ENCODE results near the gene HCFC2. TPM values are rescaled to one million over a fixed set of nuclear protein-coding genes. Genes with fewer than 3 reads are reported as not detected.

HCFC2 gene
- total and polyA plus RNA-seq, 2 of the 4 experiments (the other 2 are of a cell fraction): 12.0 to 34.2 TPM

DNA sequence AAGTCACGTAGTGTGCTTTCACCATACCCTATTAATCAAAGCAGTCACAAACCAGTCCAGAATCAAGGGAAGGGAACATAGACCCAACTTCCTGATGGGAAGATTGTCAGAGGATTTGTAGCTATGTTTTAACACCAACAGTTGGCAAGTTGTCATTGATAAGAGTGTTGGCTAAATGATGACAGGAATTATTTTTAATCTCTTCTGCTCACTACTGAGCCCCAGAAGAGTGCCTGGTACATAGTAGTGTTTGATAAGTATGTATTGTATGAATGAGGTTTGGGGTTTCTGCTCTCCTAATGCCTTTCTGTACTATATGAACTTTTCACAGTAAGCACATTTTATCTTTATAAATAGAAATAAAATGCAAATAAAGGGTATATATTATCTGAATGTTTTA, 14.7 kb downstream of the HCFC2 start:
- Histone ChIP-seq H4K20me1 (ENCODE audit: insufficient read depth, low read length) (peaks cover 4% of the 10 kb centered on the region; the same call in 1 of the 2 replicates), H2AK5ac (ENCODE audit: low read depth, low read length) (no peak overlapping the region)
- dilution Hi-C loops (cut with HindIII; ENCODE audit: low sequenced_read_pairs, unreplicated experiment): no loop called here

More for the DNA sequence above, 14.7 kb downstream of the HCFC2 start:
- Histone ChIP-seq H3K4ac (ENCODE audit: low read depth, low read length) (no peak overlapping the region), H4K91ac (ENCODE audit: insufficient read depth, low read depth, low read length) (no peak overlapping the region), H2BK120ac (ENCODE audit: low read depth, low read length) (no peak overlapping the region; the same call in 1 of the 2 replicates), H2BK5ac (ENCODE audit: low read depth, low read length, poor library complexity, severe bottlenecking) (no peak overlapping the region), H3K79me1 (ENCODE audit: low read depth in 1 of 2, low read length in 2 of 2) (peaks cover 15 to 28% of the 10 kb centered on the region in 2 experiments), H3K9me1 (ENCODE audit: insufficient read depth, low read length) (peaks cover 4% of the 10 kb centered on the region; the same call in 1 of the 2 replicates), H3K4me2 (ENCODE audit: low read depth, low read length) (no peak overlapping the region), H3K4me1 (ENCODE audit: control insufficient read depth, insufficient read depth, low read length) (no peaks in the 10 kb centered on the region; the same call in 1 of the 2 replicates), H4K8ac (ENCODE audit: low read depth in 2 of 2, low read length in 2 of 2) (no peak overlapping the region), H2AK9ac (replicated peaks; ENCODE audit: low read depth, low read length, poor library complexity) (no peak overlapping the region), H2BK15ac (ENCODE audit: low read depth, low read length) (no peak overlapping the region), H2BK20ac (ENCODE audit: low read depth, low read length) (no peak overlapping the region), H3K18ac (ENCODE audit: low read depth, low read length) (no peak overlapping the region), H3K23ac (ENCODE audit: low read depth, low read length) (no peak overlapping the region), H3K9ac (ENCODE audit: low read depth, low read length) (no peak overlapping the region), H3K14ac (replicated peaks; ENCODE audit: low read depth, low read length) (no peak overlapping the region), H3K56ac (ENCODE audit: extremely low read depth, insufficient read depth, low read length) (no peak overlapping the region), H3K27ac (ENCODE audit: insufficient read depth, low read length) (no peak overlapping the region), H3K4me3 (ENCODE audit: insufficient read depth, low read depth, low read length) (no peak overlapping the region), H3K36me3 (ENCODE audit: control insufficient read depth, insufficient read depth, low read length) (peaks cover 24% of the 10 kb centered on the region), H3K27me3 (ENCODE audit: control insufficient read depth, insufficient read depth, low read length) (no peaks in the 10 kb centered on the region), H4K5ac (ENCODE audit: low read depth, low read length) (no peak overlapping the region), H2AFZ (replicated peaks; ENCODE audit: low read length, poor library complexity) (no peak overlapping the region), H3K9me3 (ENCODE audit: control insufficient read depth, insufficient read depth, low read length) (no peaks in the 10 kb centered on the region)
- WGBS, 2 experiments (ENCODE audit: extremely low coverage in 2 of 2, insufficient read length in 1 of 2): no CpG with 5 or more reads among the region's 1 CpG
- DNase-seq (no peak), ATAC-seq (ENCODE audit: low read depth) (no peak)
- TF ChIP-seq USF2 (IDR thresholded peaks at IDR 0.05; ENCODE audit: low read depth, low read length) (no peak), CHD1 (IDR thresholded peaks at IDR 0.05; ENCODE audit: low read depth, low read length) (no peak), CEBPB (IDR thresholded peaks at IDR 0.05; ENCODE audit: low read depth, low read length) (no peak), FOS (IDR thresholded peaks at IDR 0.05; ENCODE audit: low read depth, low read length) (no peak), SMC3 (IDR thresholded peaks at IDR 0.05; ENCODE audit: low read depth, low read length) (no peak)
- intact Hi-C loops (cut with micrococcal nuclease) (no loop called here), in situ Hi-C loops (cut with MboI; ENCODE audit: low sequenced_read_pairs) (no loop called here)
- ChIA-PET CTCF (no interaction called here), POLR2A (ENCODE audit: unreplicated experiment) (no interaction called here)
- BruUV-seq (replicated peaks): no TSS peak

Data from IMR-90 (cell line).